Neural cell (in vitro differentiated cells): ENCODE data around the gene MOCOS.

Source experiments
- EZH2 ChIP-seq: fragments of 200-600, 300-800 bp; shearing (Covaris generic), sonication (generic); IDR thresholded peaks from 2 replicates; pipeline ENCODE4 v1.6.1; 2014; ENCODE audit warnings: antibody characterized with exemption, low read length, borderline replicate concordance, mild to moderate bottlenecking; ENCODE audit not compliant: insufficient read depth, poor library complexity, severe bottlenecking
- RAD21 ChIP-seq: fragments of 450-650 bp; conservative IDR thresholded peaks from 2 replicates; pipeline ENCODE4 v1.6.1; 2014; ENCODE audit warnings: antibody characterized with exemption, mild to moderate bottlenecking, moderate library complexity
- SMC3 ChIP-seq: fragments of 450-650 bp; conservative IDR thresholded peaks from 2 replicates; pipeline ENCODE4 v1.6.1; 2014; ENCODE audit warnings: antibody characterized with exemption, mild to moderate bottlenecking, moderate library complexity; ENCODE audit not compliant: poor library complexity
- TAF1 ChIP-seq: IDR thresholded peaks from 2 replicates; pipeline ENCODE4 v1.6.1; 2012; ENCODE audit warnings: low read depth
- TF ChIP-seq, protein P1 (sequence below): fragments of 450-650 bp; IDR thresholded peaks from 2 replicates; pipeline ENCODE4 v1.5.1; 2014; ENCODE audit warnings: antibody characterized with exemption, mild to moderate bottlenecking, moderate library complexity; ENCODE audit not compliant: poor library complexity, severe bottlenecking

DNA sequence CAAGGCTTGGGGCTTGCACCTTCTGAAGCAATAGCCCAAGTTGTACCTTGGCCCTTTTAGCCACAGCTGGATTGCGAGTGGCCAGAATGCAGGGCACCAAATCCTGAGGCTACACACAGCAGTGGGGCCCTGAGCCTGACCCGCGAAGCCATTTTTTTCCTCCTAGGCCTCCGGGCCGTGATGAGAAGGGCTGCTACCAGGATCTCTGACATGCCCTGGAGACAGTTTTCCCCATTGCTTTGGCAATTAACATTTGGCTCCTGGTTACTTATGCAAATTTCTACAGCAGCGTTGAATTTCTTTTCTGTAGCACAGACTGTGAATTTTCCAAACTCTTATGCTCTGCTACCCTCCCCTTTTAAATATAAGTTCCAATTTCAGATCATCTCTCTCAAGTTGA lies 54.5 kb downstream of the MOCOS start:
- TF ChIP-seq, protein P1, sequence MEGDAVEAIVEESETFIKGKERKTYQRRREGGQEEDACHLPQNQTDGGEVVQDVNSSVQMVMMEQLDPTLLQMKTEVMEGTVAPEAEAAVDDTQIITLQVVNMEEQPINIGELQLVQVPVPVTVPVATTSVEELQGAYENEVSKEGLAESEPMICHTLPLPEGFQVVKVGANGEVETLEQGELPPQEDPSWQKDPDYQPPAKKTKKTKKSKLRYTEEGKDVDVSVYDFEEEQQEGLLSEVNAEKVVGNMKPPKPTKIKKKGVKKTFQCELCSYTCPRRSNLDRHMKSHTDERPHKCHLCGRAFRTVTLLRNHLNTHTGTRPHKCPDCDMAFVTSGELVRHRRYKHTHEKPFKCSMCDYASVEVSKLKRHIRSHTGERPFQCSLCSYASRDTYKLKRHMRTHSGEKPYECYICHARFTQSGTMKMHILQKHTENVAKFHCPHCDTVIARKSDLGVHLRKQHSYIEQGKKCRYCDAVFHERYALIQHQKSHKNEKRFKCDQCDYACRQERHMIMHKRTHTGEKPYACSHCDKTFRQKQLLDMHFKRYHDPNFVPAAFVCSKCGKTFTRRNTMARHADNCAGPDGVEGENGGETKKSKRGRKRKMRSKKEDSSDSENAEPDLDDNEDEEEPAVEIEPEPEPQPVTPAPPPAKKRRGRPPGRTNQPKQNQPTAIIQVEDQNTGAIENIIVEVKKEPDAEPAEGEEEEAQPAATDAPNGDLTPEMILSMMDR = no peak
- no peak for TF ChIP-seq EZH2
- no peak for TF ChIP-seq TAF1
- TF ChIP-seq RAD21 = no peak
- TF ChIP-seq SMC3 = no peak
